ENCODE measurements around the gene NR2C2AP. TPM values are rescaled to one million over a fixed set of nuclear protein-coding genes. Genes with fewer than 3 reads are reported as not detected.

Gene NR2C2AP
- total RNA-seq, 1 experiment from 2014 or later, result 42.1 TPM

GRCh38 chr19:19206938-19207337 lies 3.7 kb upstream of the NR2C2AP start:
- no peaks in the 10 kb centered on the region for H3K9me3 ChIP-seq (ENCODE audit: control insufficient read depth, insufficient read depth, low read depth, low read length)
- no TSS peak for BruUV-seq (replicated peaks)
- H3K4me1 ChIP-seq (ENCODE audit: control insufficient read depth, insufficient read depth, low read length), result peaks cover 5% of the 10 kb centered on the region
- H3K4me3 ChIP-seq (ENCODE audit: low read depth in 2 of 2, low read length in 2 of 2), result no peak overlapping the region
- TF ChIP-seq POLR2AphosphoS5 (IDR thresholded peaks at IDR 0.05; ENCODE audit: low read depth, low read length) (no peak), TCF7L2 (IDR thresholded peaks at IDR 0.05; ENCODE audit: low read depth, low read length) (no peak), SIN3A (IDR thresholded peaks at IDR 0.05; ENCODE audit: borderline replicate concordance, insufficient read depth, low read depth, low read length) (no peak)
- TF ChIP-seq, protein P1, sequence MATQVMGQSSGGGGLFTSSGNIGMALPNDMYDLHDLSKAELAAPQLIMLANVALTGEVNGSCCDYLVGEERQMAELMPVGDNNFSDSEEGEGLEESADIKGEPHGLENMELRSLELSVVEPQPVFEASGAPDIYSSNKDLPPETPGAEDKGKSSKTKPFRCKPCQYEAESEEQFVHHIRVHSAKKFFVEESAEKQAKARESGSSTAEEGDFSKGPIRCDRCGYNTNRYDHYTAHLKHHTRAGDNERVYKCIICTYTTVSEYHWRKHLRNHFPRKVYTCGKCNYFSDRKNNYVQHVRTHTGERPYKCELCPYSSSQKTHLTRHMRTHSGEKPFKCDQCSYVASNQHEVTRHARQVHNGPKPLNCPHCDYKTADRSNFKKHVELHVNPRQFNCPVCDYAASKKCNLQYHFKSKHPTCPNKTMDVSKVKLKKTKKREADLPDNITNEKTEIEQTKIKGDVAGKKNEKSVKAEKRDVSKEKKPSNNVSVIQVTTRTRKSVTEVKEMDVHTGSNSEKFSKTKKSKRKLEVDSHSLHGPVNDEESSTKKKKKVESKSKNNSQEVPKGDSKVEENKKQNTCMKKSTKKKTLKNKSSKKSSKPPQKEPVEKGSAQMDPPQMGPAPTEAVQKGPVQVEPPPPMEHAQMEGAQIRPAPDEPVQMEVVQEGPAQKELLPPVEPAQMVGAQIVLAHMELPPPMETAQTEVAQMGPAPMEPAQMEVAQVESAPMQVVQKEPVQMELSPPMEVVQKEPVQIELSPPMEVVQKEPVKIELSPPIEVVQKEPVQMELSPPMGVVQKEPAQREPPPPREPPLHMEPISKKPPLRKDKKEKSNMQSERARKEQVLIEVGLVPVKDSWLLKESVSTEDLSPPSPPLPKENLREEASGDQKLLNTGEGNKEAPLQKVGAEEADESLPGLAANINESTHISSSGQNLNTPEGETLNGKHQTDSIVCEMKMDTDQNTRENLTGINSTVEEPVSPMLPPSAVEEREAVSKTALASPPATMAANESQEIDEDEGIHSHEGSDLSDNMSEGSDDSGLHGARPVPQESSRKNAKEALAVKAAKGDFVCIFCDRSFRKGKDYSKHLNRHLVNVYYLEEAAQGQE (IDR thresholded peaks at IDR 0.05; ENCODE audit: insufficient read depth in 1 of 2, low read depth in 2 of 2, low read length in 1 of 2), result no peak
- TF ChIP-seq, protein P2, sequence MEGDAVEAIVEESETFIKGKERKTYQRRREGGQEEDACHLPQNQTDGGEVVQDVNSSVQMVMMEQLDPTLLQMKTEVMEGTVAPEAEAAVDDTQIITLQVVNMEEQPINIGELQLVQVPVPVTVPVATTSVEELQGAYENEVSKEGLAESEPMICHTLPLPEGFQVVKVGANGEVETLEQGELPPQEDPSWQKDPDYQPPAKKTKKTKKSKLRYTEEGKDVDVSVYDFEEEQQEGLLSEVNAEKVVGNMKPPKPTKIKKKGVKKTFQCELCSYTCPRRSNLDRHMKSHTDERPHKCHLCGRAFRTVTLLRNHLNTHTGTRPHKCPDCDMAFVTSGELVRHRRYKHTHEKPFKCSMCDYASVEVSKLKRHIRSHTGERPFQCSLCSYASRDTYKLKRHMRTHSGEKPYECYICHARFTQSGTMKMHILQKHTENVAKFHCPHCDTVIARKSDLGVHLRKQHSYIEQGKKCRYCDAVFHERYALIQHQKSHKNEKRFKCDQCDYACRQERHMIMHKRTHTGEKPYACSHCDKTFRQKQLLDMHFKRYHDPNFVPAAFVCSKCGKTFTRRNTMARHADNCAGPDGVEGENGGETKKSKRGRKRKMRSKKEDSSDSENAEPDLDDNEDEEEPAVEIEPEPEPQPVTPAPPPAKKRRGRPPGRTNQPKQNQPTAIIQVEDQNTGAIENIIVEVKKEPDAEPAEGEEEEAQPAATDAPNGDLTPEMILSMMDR (IDR thresholded peaks at IDR 0.05), result no peak
- ATAC-seq (no peak), DNase-seq (ENCODE audit: low read depth, low spot score) (no peak)
- in situ Hi-C loops (cut with HindIII; ENCODE audit: low pct_unique_long_range_greater_than_20kb, low sequenced_read_pairs), result no loop called here
- no peaks in the 10 kb centered on the region for H3K27me3 ChIP-seq (ENCODE audit: control insufficient read depth, insufficient read depth, low read length)
- ChIA-PET CTCF (no interaction called here), POLR2A (no interaction called here)
- H3K36me3 ChIP-seq (ENCODE audit: control insufficient read depth, insufficient read depth, low read length), result peaks cover 3% of the 10 kb centered on the region; the same call in 1 of the 2 replicates
- intact Hi-C loops (cut with micrococcal nuclease; ENCODE audit: unreplicated experiment), result no loop called here
- H3K27ac ChIP-seq (ENCODE audit: low read length), result no peak overlapping the region

DNA sequence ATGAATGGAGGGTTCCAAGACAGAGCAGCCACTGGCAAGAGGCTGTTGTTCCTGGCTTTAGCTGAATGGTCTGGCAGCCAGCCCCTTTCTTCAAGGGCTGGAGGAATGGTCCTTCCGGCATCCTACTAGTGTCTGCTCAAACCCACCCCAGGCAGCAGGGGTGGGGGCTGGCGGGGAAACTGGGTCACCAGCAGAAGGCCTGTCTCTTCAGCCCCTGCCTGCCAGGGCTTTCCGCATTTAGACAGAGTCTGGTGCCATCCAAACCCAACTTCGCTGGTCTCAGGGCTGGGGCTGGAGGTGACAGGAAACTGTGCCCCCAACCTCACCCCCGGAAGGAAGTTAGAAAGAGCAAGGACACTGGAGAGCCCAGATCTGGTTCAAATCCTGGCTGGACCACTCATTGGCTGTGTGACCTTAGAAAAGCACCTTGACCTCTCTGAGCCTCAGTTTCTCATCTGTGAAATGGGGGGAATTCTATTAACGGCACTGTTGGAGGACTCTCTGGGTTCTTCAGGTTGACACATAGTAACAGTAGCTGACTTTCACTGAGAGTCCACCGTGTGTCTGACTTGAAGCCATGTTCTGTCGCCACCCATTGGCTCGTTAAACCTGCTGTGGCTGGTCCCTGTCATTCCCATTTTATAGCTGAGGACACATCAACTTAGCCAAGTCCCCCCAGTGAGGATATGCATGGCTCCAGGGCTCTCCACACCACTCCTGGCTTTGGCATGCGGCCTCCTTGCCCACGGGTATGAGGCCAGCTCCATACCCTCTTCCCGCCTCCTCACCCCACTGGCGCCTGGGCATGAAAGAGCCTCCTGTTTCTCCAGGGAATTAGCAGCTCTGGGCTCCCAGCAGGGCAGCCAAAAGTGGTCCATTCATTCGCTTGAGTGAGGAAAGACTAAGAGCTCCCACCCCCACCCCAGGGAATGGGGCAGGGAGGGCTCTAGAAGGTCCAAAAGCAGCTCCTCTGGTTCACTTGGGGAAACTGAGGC lies 2.5 kb upstream of the NR2C2AP start:
- H3K9me3 ChIP-seq (ENCODE audit: control insufficient read depth, insufficient read depth, low read depth, low read length), result no peaks in the 10 kb centered on the region
- H3K27ac ChIP-seq (ENCODE audit: low read length), result no peak overlapping the region
- ChIA-PET CTCF (interaction anchor here (0.6 kb wide), 1 partner anchor 26 kb away, joined by 3 read pairs; no protein-coding TSS in a partner anchor), POLR2A (no interaction called here)
- DNase-seq (ENCODE audit: low read depth, low spot score) (no peak), ATAC-seq (no peak)
- BruUV-seq (replicated peaks), result no TSS peak
- H3K27me3 ChIP-seq (ENCODE audit: control insufficient read depth, insufficient read depth, low read length), result no peaks in the 10 kb centered on the region
- TF ChIP-seq, protein P2 (IDR thresholded peaks at IDR 0.05), result no peak
- no peak for TF ChIP-seq TCF7L2 (IDR thresholded peaks at IDR 0.05; ENCODE audit: low read depth, low read length)
- no peak for TF ChIP-seq POLR2AphosphoS5 (IDR thresholded peaks at IDR 0.05; ENCODE audit: low read depth, low read length)
- TF ChIP-seq SIN3A (IDR thresholded peaks at IDR 0.05; ENCODE audit: borderline replicate concordance, insufficient read depth, low read depth, low read length), result no peak
- TF ChIP-seq, protein P1 (IDR thresholded peaks at IDR 0.05; ENCODE audit: insufficient read depth in 1 of 2, low read depth in 2 of 2, low read length in 1 of 2), result no peak
- H3K4me3 ChIP-seq (ENCODE audit: low read depth in 2 of 2, low read length in 2 of 2), result no peak overlapping the region
- intact Hi-C loops (cut with micrococcal nuclease; ENCODE audit: unreplicated experiment), result no loop called here
- H3K36me3 ChIP-seq (ENCODE audit: control insufficient read depth, insufficient read depth, low read length), result peaks cover 3% of the 10 kb centered on the region; the same call in 1 of the 2 replicates
- in situ Hi-C loops (cut with HindIII; ENCODE audit: low pct_unique_long_range_greater_than_20kb, low sequenced_read_pairs), result no loop called here
- H3K4me1 ChIP-seq (ENCODE audit: control insufficient read depth, insufficient read depth, low read length), result peaks cover 7% of the 10 kb centered on the region
